BE2C (cell line): ENCODE measurements around the gene MED19. TPM values are rescaled to one million over a fixed set of nuclear protein-coding genes. Genes with fewer than 3 reads are reported as not detected.

Source experiments
- DNase-seq: peaks from one replicate; pipeline ENCODE4 v3.0.0-alpha.2; 2020
- H3K27me3 ChIP-seq: fragments of 250-450 bp; sonication (Bioruptor Pico); 2 replicates; pipeline ENCODE4 v1.5.1; 2020; ENCODE audit warnings: mild to moderate bottlenecking
- H3K36me3 ChIP-seq: fragments of 250-450 bp; sonication (Bioruptor Pico); 2 replicates; pipeline ENCODE4 v1.5.1; 2020; ENCODE audit warnings: mild to moderate bottlenecking
- H3K4me1 ChIP-seq: fragments of 250-450 bp; sonication (Bioruptor Pico); 2 replicates; pipeline ENCODE4 v1.5.1; 2020
- H3K4me3 ChIP-seq: 2 replicates; pipeline ENCODE4 v1.5.1; 2011; ENCODE audit warnings: low read depth, low read length
- H3K9me3 ChIP-seq: fragments of 250-450 bp; sonication (Bioruptor Pico); 2 replicates; pipeline ENCODE4 v1.5.1; 2020
- polyA plus RNA-seq: library from polyadenylated mRNA; unstranded; fragments of >200 nt; gene quantifications from one replicate; pipeline ENCODE4 v1.2.1, GENCODE V29; 2012; ENCODE audit warnings: low read depth, missing spikeins; ENCODE audit not compliant: insufficient read length, insufficient read depth
- TF ChIP-seq, protein P1 (sequence below): IDR thresholded peaks from 2 replicates; pipeline ENCODE4 v1.5.1; 2012; ENCODE audit warnings: mild to moderate bottlenecking, low read depth, low read length

MED19 gene, protein sequence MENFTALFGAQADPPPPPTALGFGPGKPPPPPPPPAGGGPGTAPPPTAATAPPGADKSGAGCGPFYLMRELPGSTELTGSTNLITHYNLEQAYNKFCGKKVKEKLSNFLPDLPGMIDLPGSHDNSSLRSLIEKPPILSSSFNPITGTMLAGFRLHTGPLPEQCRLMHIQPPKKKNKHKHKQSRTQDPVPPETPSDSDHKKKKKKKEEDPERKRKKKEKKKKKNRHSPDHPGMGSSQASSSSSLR
- 54.9 TPM for polyA plus RNA-seq

DNA sequence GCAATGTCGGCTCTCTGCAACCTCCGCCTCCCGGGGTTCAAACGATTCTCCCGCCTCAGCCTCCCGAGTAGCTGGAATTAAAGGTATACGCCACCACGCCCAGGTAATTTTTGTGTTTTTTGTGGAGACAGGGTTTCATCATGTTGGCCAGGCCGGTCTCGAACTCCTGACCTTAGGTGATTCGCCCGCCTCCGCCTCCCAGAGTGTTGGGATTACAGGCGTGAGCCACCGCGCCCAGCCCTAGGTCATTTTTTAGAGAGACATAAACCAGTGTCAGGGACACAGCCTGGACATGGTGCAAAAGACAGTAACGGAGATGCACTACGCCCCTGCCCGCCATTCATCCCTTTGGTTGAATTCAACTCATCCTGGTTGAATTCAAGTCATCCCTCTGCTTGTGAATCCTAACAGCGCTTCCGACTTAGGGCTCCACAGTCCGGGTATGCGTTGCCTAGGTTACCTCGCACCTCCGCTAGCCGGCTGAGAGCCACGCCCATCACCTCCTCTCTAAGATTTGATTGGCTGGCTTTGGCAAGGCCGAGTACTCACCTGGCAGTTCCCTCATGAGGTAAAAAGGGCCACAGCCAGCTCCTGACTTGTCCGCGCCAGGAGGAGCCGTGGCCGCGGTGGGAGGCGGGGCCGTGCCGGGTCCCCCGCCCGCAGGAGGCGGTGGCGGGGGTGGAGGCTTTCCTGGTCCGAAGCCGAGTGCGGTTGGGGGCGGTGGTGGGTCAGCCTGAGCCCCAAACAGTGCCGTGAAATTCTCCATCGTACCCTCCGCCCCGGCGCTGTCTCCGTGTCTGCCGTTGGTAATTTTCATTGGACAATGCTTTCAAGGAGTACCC is at the start of gene MED19:
Gene MED19 (minus strand): TSS at position 802 of the 842 bp plus-strand sequence. CDS start 36 bp downstream, at position 766.
- Histone ChIP-seq H3K9me3 (no peaks in the 10 kb centered on the region), H3K4me1 (no peaks in the 10 kb centered on the region), H3K4me3 (peak within 1 kb of the TSS; percentile 98), H3K36me3 (no peaks in the 10 kb centered on the region; the same call in 1 of the 2 replicates), H3K27me3 (no peaks in the 10 kb centered on the region)
- peak; percentile 50 for DNase-seq
- TF ChIP-seq, protein P1, sequence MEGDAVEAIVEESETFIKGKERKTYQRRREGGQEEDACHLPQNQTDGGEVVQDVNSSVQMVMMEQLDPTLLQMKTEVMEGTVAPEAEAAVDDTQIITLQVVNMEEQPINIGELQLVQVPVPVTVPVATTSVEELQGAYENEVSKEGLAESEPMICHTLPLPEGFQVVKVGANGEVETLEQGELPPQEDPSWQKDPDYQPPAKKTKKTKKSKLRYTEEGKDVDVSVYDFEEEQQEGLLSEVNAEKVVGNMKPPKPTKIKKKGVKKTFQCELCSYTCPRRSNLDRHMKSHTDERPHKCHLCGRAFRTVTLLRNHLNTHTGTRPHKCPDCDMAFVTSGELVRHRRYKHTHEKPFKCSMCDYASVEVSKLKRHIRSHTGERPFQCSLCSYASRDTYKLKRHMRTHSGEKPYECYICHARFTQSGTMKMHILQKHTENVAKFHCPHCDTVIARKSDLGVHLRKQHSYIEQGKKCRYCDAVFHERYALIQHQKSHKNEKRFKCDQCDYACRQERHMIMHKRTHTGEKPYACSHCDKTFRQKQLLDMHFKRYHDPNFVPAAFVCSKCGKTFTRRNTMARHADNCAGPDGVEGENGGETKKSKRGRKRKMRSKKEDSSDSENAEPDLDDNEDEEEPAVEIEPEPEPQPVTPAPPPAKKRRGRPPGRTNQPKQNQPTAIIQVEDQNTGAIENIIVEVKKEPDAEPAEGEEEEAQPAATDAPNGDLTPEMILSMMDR, result no peak

DNA sequence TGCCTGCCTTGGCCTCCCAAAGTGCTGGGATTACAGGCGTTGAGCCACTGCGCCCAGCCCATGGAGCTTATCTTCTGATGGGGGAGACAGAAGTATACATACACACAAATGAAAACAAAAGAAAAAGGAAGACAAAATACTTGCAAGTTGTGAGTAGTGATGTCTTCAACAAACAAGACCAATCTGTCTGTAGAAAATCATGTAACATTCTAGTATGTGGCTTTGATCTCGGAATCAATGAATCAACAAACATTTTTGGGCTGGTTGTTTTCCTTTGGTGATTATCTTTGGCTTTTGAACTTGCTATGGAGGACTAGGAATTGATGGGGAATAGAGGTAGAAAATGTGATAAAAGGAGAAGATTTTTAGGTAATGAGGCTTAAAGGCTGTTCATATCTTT is 46.2 kb upstream of the MED19 start:
- no peaks in the 10 kb centered on the region for H3K36me3 ChIP-seq

DNA sequence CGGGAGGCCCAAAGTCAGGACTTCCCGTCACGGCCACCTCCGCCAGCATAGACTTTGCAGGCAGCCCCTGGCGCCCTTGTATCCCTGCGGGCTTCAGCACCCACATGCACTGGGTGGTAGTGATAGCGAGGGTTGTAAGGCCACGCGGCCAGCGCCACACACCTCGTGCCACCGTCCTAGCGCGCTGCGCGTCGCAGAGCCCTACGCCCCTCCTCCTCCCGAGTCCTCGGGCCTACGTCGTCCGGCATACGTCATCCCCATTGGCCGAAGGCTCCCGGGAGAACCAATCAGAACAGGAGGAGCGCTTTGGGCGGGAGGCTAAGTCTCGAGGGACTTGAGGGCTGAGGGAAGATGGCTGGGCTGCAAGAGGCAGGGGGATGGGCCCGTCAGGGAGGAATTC is 40.9 kb upstream of the MED19 start:
- H3K4me3 ChIP-seq, result no peak overlapping the region
- no peaks in the 10 kb centered on the region for H3K36me3 ChIP-seq
- no peaks in the 10 kb centered on the region for H3K27me3 ChIP-seq
- H3K4me1 ChIP-seq, result no peaks in the 10 kb centered on the region
- TF ChIP-seq, protein P1, result no peak
- H3K9me3 ChIP-seq, result no peaks in the 10 kb centered on the region
- DNase-seq, result no peak

More for the DNA sequence above, 46.2 kb upstream of the MED19 start:
- H3K4me3 ChIP-seq, result no peak overlapping the region
- no peaks in the 10 kb centered on the region for H3K4me1 ChIP-seq
- no peaks in the 10 kb centered on the region for H3K27me3 ChIP-seq
- H3K9me3 ChIP-seq, result no peaks in the 10 kb centered on the region
- no peak for DNase-seq
- TF ChIP-seq, protein P1, result no peak

DNA sequence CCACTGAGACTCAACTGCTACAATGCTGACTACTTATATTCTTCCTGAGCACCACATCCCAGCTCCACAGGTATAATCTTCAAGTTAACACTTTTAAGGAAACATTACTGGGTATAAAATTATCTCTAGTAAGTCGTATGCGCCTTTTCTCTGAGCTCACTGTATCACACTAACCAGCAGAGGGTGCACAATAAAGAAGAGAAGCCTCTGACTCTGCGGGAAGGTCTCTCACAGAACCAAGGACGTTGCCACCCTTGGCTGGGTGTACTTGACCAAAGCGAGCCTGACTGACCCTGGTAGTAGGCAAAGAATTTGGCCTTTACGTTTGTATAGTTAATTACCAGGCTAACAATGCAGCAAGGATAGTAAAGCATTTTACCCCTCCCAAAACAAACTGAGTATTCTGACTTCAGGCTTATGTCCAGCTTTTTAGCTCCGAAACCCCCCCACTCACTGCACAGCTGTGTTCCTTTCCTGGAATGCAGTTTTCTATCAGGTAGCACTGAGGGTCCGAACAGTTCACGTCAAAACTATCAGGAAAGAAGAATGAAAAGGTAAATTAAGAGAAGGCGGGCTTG is 39.8 kb upstream of the MED19 start, which contains the start of gene BTBD18:
Gene BTBD18 (minus strand): TSS at position 144 of the 578 bp plus-strand sequence. CDS start 631 bp downstream, outside the sequence.
- no peaks in the 10 kb centered on the region for H3K36me3 ChIP-seq
- peak; percentile 20 for DNase-seq
- H3K4me1 ChIP-seq, result no peaks in the 10 kb centered on the region
- H3K27me3 ChIP-seq, result no peaks in the 10 kb centered on the region
- TF ChIP-seq, protein P1, result peak; percentile 43
- no peak within 1 kb of the TSS for H3K4me3 ChIP-seq
- H3K9me3 ChIP-seq, result no peaks in the 10 kb centered on the region

DNA sequence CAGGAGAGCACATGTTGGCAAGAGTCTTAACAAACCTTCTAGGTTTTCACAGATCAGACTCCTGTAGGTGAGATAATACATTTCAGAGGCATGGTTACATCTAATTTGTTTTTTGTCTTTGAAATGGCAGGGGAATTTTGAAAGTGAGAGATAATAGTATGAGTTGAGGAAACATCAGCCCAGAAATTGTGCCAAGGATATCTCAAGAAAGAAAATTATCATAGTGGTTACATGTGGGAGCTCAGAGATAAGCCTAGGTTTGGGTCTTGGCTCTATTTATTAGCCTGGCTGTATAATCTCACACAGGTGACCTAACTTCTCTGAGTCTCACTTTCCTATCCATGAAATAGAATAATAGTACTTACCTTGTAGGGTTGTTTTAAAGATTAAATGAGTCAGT is 39.2 kb upstream of the MED19 start:
- no peak for DNase-seq
- H3K9me3 ChIP-seq, result no peaks in the 10 kb centered on the region
- no peak overlapping the region for H3K4me3 ChIP-seq
- H3K4me1 ChIP-seq, result no peaks in the 10 kb centered on the region
- no peaks in the 10 kb centered on the region for H3K27me3 ChIP-seq
- H3K36me3 ChIP-seq, result no peaks in the 10 kb centered on the region
- TF ChIP-seq, protein P1, result no peak
